ENCODE measurements around the gene LRCH2. TPM values are rescaled to one million over a fixed set of nuclear protein-coding genes. Genes with fewer than 3 reads are reported as not detected.

LRCH2 gene, protein sequence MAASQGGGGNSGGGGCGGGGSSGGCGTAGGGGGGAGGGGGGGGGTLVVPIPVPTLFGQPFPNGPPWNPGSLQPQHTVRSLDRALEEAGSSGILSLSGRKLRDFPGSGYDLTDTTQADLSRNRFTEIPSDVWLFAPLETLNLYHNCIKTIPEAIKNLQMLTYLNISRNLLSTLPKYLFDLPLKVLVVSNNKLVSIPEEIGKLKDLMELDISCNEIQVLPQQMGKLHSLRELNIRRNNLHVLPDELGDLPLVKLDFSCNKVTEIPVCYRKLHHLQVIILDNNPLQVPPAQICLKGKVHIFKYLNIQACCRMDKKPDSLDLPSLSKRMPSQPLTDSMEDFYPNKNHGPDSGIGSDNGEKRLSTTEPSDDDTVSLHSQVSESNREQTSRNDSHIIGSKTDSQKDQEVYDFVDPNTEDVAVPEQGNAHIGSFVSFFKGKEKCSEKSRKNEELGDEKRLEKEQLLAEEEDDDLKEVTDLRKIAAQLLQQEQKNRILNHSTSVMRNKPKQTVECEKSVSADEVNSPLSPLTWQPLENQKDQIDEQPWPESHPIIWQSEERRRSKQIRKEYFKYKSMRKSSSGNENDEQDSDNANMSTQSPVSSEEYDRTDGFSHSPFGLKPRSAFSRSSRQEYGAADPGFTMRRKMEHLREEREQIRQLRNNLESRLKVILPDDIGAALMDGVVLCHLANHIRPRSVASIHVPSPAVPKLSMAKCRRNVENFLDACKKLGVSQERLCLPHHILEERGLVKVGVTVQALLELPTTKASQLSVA
- 0.75 and 2.2 TPM in 2 replicates for total RNA-seq

DNA sequence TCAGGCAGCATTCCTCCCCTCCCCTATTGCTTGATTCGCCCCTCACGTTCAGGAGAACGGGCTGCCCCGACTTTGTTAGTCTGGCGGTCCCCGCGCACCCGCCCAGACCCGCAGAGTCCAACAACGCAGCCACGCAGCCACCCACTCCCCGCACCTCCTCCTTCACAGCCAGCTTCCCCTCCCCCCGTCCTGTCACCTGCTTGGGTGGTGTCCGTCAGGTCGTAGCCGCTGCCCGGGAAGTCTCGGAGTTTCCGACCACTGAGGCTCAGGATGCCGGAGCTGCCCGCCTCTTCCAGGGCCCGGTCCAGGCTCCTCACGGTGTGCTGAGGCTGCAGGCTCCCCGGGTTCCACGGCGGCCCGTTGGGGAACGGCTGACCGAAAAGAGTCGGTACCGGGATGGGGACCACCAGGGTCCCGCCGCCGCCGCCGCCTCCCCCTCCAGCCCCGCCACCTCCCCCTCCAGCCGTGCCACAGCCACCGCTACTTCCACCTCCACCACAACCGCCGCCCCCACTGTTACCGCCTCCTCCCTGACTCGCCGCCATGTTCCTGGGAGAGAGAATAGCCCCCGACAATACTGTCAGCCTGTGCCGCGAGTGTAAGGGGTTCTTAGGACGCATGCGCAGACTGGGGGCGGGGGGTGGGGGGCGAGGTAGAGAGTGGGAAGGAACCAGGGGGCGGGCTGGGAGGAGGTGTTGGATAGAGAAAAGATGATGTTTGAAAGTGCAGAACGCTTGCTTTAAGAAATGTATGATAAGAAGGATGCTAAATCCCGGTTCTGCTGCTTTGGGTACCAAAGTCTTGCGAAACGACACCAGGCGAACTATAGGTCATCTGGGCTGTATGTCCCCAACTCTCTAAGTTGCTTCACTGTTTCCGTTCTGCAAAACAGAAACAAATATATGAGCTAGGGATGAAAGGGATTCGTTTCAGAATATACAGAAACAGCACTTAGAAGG is at the start of gene LRCH2:
Gene LRCH2 (minus strand): TSS at position 600 of the 959 bp plus-strand sequence. CDS start 55 bp downstream, at position 545.
- TF ChIP-seq, protein P1, sequence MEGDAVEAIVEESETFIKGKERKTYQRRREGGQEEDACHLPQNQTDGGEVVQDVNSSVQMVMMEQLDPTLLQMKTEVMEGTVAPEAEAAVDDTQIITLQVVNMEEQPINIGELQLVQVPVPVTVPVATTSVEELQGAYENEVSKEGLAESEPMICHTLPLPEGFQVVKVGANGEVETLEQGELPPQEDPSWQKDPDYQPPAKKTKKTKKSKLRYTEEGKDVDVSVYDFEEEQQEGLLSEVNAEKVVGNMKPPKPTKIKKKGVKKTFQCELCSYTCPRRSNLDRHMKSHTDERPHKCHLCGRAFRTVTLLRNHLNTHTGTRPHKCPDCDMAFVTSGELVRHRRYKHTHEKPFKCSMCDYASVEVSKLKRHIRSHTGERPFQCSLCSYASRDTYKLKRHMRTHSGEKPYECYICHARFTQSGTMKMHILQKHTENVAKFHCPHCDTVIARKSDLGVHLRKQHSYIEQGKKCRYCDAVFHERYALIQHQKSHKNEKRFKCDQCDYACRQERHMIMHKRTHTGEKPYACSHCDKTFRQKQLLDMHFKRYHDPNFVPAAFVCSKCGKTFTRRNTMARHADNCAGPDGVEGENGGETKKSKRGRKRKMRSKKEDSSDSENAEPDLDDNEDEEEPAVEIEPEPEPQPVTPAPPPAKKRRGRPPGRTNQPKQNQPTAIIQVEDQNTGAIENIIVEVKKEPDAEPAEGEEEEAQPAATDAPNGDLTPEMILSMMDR (conservative IDR thresholded peaks at IDR 0.05; ENCODE audit: low read depth, low read length) = no peak
- H3K4me3 ChIP-seq (ENCODE audit: low read depth, low read length) = peak within 1 kb of the TSS; percentile 43
- no peak for DNase-seq (ENCODE audit: low read depth)

DNA sequence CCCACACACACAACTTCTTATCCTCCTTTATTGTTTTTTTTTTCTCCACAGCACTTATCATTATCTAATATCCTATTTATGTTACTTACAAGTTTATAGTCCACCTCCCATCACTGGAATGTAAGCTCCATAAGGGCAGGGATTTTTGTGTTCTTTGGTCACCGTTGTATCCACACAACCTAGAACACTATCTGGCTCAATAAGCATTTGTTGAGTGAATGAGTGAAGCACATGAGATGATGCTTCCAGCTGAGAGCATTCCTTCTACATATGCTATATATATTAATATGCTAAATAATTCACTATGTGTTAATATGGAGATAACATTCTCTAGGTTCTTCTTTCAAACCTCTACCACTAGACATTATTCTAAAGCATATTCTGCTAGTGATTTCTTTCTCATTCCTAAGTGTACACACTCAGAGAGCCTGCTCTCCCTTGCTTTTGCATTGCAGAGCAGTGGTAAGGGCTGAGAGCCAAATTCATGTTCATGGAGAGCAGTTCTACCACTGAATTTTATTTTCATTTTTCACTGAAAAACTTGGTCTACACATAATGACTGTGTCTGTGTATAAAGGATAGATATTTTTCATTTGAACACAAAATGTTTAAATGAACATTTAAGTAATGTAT is 35.3 kb upstream of the LRCH2 start:
- H3K4me3 ChIP-seq (ENCODE audit: low read depth, low read length) = no peak overlapping the region
- TF ChIP-seq, protein P1 (conservative IDR thresholded peaks at IDR 0.05; ENCODE audit: low read depth, low read length) = no peak
- DNase-seq (ENCODE audit: low read depth) = no peak

DNA sequence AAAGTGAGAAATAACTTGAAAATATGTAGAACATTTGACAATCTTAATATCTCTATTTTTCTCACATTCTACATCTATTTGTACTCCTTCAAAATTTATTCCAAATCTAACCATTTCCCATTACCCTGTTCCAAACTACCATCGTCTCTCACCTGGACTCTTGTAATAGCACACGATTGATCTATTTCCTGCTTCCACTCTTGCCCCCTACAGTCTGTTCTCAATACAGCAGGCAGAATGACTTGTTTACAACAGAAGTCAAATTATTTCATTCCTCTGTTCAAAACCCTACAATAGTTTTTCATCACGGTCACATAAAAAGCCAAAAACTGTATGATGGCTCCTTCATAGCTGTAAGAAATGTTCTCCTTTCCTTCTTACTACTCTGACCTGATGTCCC is 34.5 kb upstream of the LRCH2 start:
- TF ChIP-seq, protein P1 (conservative IDR thresholded peaks at IDR 0.05; ENCODE audit: low read depth, low read length) = peak; percentile 44
- no peak for DNase-seq (ENCODE audit: low read depth)
- H3K4me3 ChIP-seq (ENCODE audit: low read depth, low read length) = no peak overlapping the region

DNA sequence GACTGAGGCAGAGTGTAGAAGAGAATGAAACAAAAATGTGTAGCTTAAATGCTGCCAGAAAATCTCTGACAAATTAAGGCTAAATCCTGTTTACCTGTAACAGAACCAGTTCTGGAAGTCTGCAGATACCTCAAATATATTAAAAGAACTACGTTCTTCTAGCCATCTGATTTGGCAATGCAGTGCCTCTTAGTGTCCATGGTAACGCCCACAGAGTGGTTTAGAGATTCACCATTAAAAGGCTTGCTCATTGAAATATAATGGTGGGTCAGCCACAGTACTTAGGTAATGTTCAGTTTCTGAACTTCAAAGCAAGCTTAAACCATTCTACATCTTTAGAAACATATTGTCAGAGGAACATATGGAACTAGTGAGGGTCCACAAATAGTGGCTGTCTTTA is 32.4 kb upstream of the LRCH2 start:
- DNase-seq (ENCODE audit: low read depth) = no peak
- no peak overlapping the region for H3K4me3 ChIP-seq (ENCODE audit: low read depth, low read length)
- TF ChIP-seq, protein P1 (conservative IDR thresholded peaks at IDR 0.05; ENCODE audit: low read depth, low read length) = no peak

DNA sequence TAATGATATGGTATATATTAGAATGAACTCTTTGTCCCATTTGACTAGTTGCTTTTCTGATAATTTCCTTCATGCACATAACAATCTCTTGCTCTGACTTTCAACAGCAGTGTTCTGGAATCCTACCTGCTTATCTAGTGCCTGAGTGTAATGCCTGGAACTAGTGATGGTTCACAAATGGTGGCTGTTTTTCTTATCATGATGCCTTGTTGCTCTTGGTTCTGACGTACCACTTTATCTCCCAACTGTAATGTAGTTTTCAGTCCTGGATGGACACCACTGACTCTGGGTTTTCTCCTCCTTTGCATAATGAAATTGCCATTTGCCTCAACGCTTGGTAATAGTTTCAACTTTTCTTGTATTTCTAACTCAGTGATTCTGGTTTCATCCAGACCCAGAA is 30.1 kb upstream of the LRCH2 start:
- TF ChIP-seq, protein P1 (conservative IDR thresholded peaks at IDR 0.05; ENCODE audit: low read depth, low read length) = no peak
- no peak for DNase-seq (ENCODE audit: low read depth)
- no peak overlapping the region for H3K4me3 ChIP-seq (ENCODE audit: low read depth, low read length)

DNA sequence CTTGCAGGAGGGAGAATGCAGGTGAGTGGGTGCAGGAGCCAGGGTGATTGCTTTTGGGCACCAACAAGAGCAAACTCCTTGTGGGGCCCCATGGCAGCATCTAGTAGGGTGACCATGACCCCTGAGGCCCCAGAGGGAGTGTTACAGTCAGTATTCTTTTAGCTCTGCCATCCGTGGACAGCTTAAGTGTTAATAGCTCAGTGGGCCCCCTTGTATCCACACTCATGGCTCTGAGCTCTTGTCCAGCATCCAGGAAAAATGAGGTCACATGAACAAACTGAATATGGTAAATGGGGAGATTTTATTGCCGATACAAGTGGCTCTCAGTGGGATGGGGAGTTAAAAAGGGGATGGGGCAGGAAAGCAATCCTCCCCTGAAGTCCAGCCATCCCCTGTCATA is 27.3 kb upstream of the LRCH2 start:
- TF ChIP-seq, protein P1 (conservative IDR thresholded peaks at IDR 0.05; ENCODE audit: low read depth, low read length) = no peak
- H3K4me3 ChIP-seq (ENCODE audit: low read depth, low read length) = no peak overlapping the region
- DNase-seq (ENCODE audit: low read depth) = no peak
